HG02943 (cell line): ENCODE data around the gene GABRR2.

Experiments
- ATAC-seq: cut with Tn5 transposase; IDR thresholded peaks from one replicate; pipeline ENCODE4 v1.9.1; 2021; ENCODE audit warnings: mild to moderate bottlenecking, low read depth, moderate library complexity; ENCODE audit not compliant: unreplicated experiment

The GABRR2 gene

GRCh38 chr6:89217299-89217910 is 97.7 kb downstream of the GABRR2 start, which contains the start of gene GABRR1:
Gene GABRR1, minus strand, starts transcription at chr6:89217358. Its CDS starts 36 bp downstream, at chr6:89217322.
- ATAC-seq: no peak

- ATAC-seq: no peak
Observed at GRCh38 chr6:89216411-89216810, 98.7 kb downstream of the GABRR2 start.

GRCh38 chr6:89215391-89215790 is 99.7 kb downstream of the GABRR2 start:
- ATAC-seq: no peak

GRCh38 chr6:89214197-89214596 is 100.9 kb downstream of the GABRR2 start:
- no peak for ATAC-seq

- no peak for ATAC-seq
Observed at GRCh38 chr6:89212472-89212871, 102.6 kb downstream of the GABRR2 start.

GRCh38 chr6:89209457-89209856 is 105.6 kb downstream of the GABRR2 start:
- no peak for ATAC-seq

- ATAC-seq: no peak
Observed at GRCh38 chr6:89208551-89208950, 106.5 kb downstream of the GABRR2 start.
